IMR-90 (cell line): ENCODE data around the gene CROCC2.

Experiments
- BHLHE40 ChIP-seq: fragments of 150-350 bp; IDR thresholded peaks from 2 replicates; pipeline ENCODE4 v1.6.1; 2016; ENCODE audit warnings: mild to moderate bottlenecking, low read depth, low read length
- CEBPB ChIP-seq: IDR thresholded peaks from 2 replicates; pipeline ENCODE4 v1.6.1; 2012; ENCODE audit warnings: low read depth, low read length, improper control_type of control experiment
- FOS ChIP-seq: fragments of 150-350 bp; IDR thresholded peaks from 2 replicates; pipeline ENCODE4 v1.6.1; 2016; ENCODE audit warnings: low read depth, low read length
- MAFK ChIP-seq: IDR thresholded peaks from 2 replicates; pipeline ENCODE4 v1.6.1; 2012; ENCODE audit warnings: low read depth, low read length, improper control_type of control experiment
- MAZ ChIP-seq: IDR thresholded peaks from 2 replicates; pipeline ENCODE4 v1.6.1; 2012; ENCODE audit warnings: low read depth, mild to moderate bottlenecking, low read length, improper control_type of control experiment, moderate library complexity, borderline replicate concordance
- MXI1 ChIP-seq: IDR thresholded peaks from 2 replicates; pipeline ENCODE4 v1.6.1; 2012; ENCODE audit warnings: low read depth, mild to moderate bottlenecking, low read length, moderate library complexity, borderline replicate concordance
- POLR2A ChIP-seq: IDR thresholded peaks from 2 replicates; pipeline ENCODE4 v1.6.1; 2012; ENCODE audit warnings: mild to moderate bottlenecking, low read depth, low read length
- RAD21 ChIP-seq: IDR thresholded peaks from 2 replicates; pipeline ENCODE4 v1.6.1; 2012; ENCODE audit warnings: low read length, improper control_type of control experiment
- RCOR1 ChIP-seq: IDR thresholded peaks from 2 replicates; pipeline ENCODE4 v1.6.1; 2012; ENCODE audit warnings: mild to moderate bottlenecking, low read length, improper control_type of control experiment; ENCODE audit not compliant: insufficient replicate concordance
- RFX5 ChIP-seq: IDR thresholded peaks from 2 replicates; pipeline ENCODE4 v1.8.0; 2012; ENCODE audit warnings: low read depth, mild to moderate bottlenecking, low read length, moderate library complexity
- SMC3 ChIP-seq: fragments of 150-350 bp; IDR thresholded peaks from 2 replicates; pipeline ENCODE4 v1.6.1; 2016; ENCODE audit warnings: low read depth, mild to moderate bottlenecking, antibody characterized with exemption, low read length, moderate library complexity
- TF ChIP-seq, protein P1 (sequence below): conservative IDR thresholded peaks from 2 replicates; pipeline ENCODE4 v1.5.1; 2012; ENCODE audit warnings: mild to moderate bottlenecking, low read depth, low read length, improper control_type of control experiment
- TF ChIP-seq, protein P2 (sequence below): fragments of 150-350 bp; IDR thresholded peaks from 2 replicates; pipeline ENCODE4 v1.6.1; 2017; ENCODE audit warnings: mild to moderate bottlenecking, antibody characterized with exemption, low read length, low read depth
- TF ChIP-seq, protein P3 (sequence below): fragments of 150-350 bp; IDR thresholded peaks from 2 replicates; pipeline ENCODE4 v1.6.1; 2016; ENCODE audit warnings: low read depth, mild to moderate bottlenecking, low read length, moderate library complexity, borderline replicate concordance

- TF ChIP-seq, protein P1, sequence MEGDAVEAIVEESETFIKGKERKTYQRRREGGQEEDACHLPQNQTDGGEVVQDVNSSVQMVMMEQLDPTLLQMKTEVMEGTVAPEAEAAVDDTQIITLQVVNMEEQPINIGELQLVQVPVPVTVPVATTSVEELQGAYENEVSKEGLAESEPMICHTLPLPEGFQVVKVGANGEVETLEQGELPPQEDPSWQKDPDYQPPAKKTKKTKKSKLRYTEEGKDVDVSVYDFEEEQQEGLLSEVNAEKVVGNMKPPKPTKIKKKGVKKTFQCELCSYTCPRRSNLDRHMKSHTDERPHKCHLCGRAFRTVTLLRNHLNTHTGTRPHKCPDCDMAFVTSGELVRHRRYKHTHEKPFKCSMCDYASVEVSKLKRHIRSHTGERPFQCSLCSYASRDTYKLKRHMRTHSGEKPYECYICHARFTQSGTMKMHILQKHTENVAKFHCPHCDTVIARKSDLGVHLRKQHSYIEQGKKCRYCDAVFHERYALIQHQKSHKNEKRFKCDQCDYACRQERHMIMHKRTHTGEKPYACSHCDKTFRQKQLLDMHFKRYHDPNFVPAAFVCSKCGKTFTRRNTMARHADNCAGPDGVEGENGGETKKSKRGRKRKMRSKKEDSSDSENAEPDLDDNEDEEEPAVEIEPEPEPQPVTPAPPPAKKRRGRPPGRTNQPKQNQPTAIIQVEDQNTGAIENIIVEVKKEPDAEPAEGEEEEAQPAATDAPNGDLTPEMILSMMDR: no peak
- 0 out of 2 replicates have a peak, but pooled peaks have one; percentile 7 for TF ChIP-seq MAFK
- no peak for TF ChIP-seq POLR2A
- no peak for TF ChIP-seq SMC3
- no peak for TF ChIP-seq RAD21
- TF ChIP-seq, protein P2, sequence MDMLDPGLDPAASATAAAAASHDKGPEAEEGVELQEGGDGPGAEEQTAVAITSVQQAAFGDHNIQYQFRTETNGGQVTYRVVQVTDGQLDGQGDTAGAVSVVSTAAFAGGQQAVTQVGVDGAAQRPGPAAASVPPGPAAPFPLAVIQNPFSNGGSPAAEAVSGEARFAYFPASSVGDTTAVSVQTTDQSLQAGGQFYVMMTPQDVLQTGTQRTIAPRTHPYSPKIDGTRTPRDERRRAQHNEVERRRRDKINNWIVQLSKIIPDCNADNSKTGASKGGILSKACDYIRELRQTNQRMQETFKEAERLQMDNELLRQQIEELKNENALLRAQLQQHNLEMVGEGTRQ: no peak
- no peak for TF ChIP-seq MXI1
- no peak for TF ChIP-seq MAZ
- no peak for TF ChIP-seq RFX5
- TF ChIP-seq BHLHE40: no peak
- no peak for TF ChIP-seq FOS
- no peak for TF ChIP-seq RCOR1
- no peak for TF ChIP-seq CEBPB
- TF ChIP-seq, protein P3, sequence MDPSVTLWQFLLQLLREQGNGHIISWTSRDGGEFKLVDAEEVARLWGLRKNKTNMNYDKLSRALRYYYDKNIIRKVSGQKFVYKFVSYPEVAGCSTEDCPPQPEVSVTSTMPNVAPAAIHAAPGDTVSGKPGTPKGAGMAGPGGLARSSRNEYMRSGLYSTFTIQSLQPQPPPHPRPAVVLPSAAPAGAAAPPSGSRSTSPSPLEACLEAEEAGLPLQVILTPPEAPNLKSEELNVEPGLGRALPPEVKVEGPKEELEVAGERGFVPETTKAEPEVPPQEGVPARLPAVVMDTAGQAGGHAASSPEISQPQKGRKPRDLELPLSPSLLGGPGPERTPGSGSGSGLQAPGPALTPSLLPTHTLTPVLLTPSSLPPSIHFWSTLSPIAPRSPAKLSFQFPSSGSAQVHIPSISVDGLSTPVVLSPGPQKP: no peak
Observed at GRCh38 chr2:240981280-240981679, 75.1 kb downstream of the CROCC2 start.
